MM.1S (cell line): ENCODE data around the gene SP6.

Experiments
- DNase-seq: peaks from one replicate; pipeline ENCODE4 v3.0.0-alpha.2; 2015
- H2AFZ ChIP-seq: fragments of 300-600 bp; sonication (generic); 2 replicates; pipeline ENCODE4 v1.6.0; 2016; ENCODE audit warnings: antibody characterized with exemption, low read length
- H3F3A ChIP-seq: fragments of 300-600 bp; sonication (generic); 2 replicates; pipeline ENCODE4 v1.6.1; 2016; ENCODE audit warnings: mild to moderate bottlenecking, antibody characterized with exemption, low read length, moderate library complexity, mixed read lengths; ENCODE audit not compliant: insufficient read depth
- H3K27ac ChIP-seq: fragments of 300-600 bp; sonication (generic); 2 replicates; pipeline ENCODE4 v1.5.1; 2016; ENCODE audit warnings: mild to moderate bottlenecking, low read length
- H3K27me3 ChIP-seq: fragments of 300-600 bp; sonication (generic); replicated peaks from 2 replicates; pipeline ENCODE4 v1.6.0; 2016; ENCODE audit warnings: low read length; ENCODE audit not compliant: insufficient read depth
- H3K36me3 ChIP-seq: fragments of 300-600 bp; sonication (generic); replicated peaks from 2 replicates; pipeline ENCODE4 v1.6.1; 2016; ENCODE audit warnings: mild to moderate bottlenecking, low read length, mixed read lengths; ENCODE audit not compliant: insufficient read depth
- H3K4me1 ChIP-seq: fragments of 300-600 bp; sonication (generic); 2 replicates; pipeline ENCODE4 v1.6.1; 2016; ENCODE audit warnings: low read length, mixed read lengths
- H3K4me2 ChIP-seq: fragments of 300-600 bp; sonication (generic); 2 replicates; pipeline ENCODE4 v1.6.0; 2016; ENCODE audit warnings: low read depth, low read length
- H3K4me3 ChIP-seq: fragments of 300-600 bp; sonication (generic); 2 replicates; pipeline ENCODE4 v1.5.1; 2016; ENCODE audit warnings: low read length, mixed read lengths
- H3K79me2 ChIP-seq: fragments of 300-600 bp; sonication (generic); 2 replicates; pipeline ENCODE4 v1.6.1; 2016; ENCODE audit warnings: mixed run types, low read length, mixed read lengths
- H3K9ac ChIP-seq: fragments of 300-600 bp; sonication (generic); 2 replicates; pipeline ENCODE4 v1.6.1; 2016; ENCODE audit warnings: low read length, mixed read lengths
- H3K9me2 ChIP-seq: fragments of 300-600 bp; sonication (generic); replicated peaks from 2 replicates; pipeline ENCODE4 v1.6.1; 2016; ENCODE audit warnings: mild to moderate bottlenecking, low read length, mixed read lengths; ENCODE audit not compliant: insufficient read depth
- H3K9me3 ChIP-seq: fragments of 300-600 bp; sonication (generic); replicated peaks from 2 replicates; pipeline ENCODE4 v1.6.1; 2016; ENCODE audit warnings: mild to moderate bottlenecking, low read length, mixed read lengths; ENCODE audit not compliant: insufficient read depth
- H4K20me1 ChIP-seq: fragments of 300-600 bp; sonication (generic); 2 replicates; pipeline ENCODE4 v1.6.1; 2016; ENCODE audit warnings: mild to moderate bottlenecking, low read length, moderate library complexity, mixed read lengths; ENCODE audit not compliant: insufficient read depth
- EZH2 ChIP-seq: fragments of 300-600 bp; sonication (generic); optimal IDR thresholded peaks from 2 replicates; pipeline ENCODE3; 2017; ENCODE audit warnings: low read depth, mild to moderate bottlenecking, antibody characterized with exemption, low read length, mixed read lengths
- EZH2phosphoT487 ChIP-seq: fragments of 300-600 bp; sonication (generic); IDR thresholded peaks from 2 replicates; pipeline ENCODE4 v1.6.1; 2018; ENCODE audit warnings: antibody characterized with exemption, low read length
- TF ChIP-seq, protein P1 (sequence below): fragments of 300-600 bp; sonication (generic); IDR thresholded peaks from 2 replicates; pipeline ENCODE4 v1.5.1; 2016; ENCODE audit warnings: antibody characterized with exemption, low read length, mixed read lengths

The SP6 gene

DNA sequence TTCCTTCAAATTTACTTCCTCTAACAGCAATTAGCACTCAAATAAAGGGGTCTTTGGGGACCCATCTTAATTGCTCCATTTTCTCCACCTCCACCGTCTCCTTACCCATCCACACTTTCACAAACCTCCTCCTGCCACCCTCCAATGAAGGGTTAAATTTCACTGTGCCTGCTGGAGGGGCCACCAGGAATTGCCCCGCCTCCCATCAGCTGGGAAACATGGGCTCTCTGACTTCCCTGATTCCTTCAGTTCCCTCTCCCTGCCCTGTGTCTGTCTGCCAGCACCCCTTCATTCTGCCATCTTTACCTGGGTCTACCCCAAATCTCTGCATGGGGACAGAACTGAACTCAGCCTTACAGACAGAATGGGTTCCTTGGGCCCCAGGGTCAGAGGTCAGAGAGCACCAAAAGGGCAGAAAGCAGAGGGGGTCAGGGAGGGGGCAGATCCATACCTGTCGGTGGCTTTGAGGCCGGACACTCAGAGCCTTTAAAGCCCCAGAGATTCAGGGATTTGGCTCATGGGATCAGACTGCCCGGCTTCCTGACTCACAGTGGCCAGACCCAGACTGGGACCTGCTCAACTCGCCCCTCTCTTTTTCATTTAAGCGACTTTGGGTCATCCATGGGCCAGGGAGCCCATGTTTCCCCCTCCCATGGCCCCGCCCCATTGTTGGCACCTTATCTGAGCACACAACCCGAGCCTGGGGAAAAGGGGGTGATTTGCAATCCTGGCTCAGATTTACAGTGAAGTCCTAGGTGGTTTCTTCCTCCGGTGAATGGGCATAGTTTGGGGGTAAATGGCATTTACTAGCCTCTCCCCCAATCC is 27.5 kb upstream of the SP6 start:
- no peak overlapping the region for H2AFZ ChIP-seq
- H3K9me3 ChIP-seq, result no peaks in the 10 kb centered on the region
- H3K9ac ChIP-seq, result no peak overlapping the region
- no peaks in the 10 kb centered on the region for H3K4me1 ChIP-seq
- H3K27ac ChIP-seq, result no peak overlapping the region
- no peaks in the 10 kb centered on the region for H3F3A ChIP-seq
- H3K4me3 ChIP-seq, result no peak overlapping the region
- H3K36me3 ChIP-seq, result no peaks in the 10 kb centered on the region
- no peaks in the 10 kb centered on the region for H4K20me1 ChIP-seq
- H3K27me3 ChIP-seq, result peaks cover 76% of the 10 kb centered on the region
- no peaks in the 10 kb centered on the region for H3K9me2 ChIP-seq
- DNase-seq, result no peak
- no peak for TF ChIP-seq EZH2
- TF ChIP-seq, protein P1, sequence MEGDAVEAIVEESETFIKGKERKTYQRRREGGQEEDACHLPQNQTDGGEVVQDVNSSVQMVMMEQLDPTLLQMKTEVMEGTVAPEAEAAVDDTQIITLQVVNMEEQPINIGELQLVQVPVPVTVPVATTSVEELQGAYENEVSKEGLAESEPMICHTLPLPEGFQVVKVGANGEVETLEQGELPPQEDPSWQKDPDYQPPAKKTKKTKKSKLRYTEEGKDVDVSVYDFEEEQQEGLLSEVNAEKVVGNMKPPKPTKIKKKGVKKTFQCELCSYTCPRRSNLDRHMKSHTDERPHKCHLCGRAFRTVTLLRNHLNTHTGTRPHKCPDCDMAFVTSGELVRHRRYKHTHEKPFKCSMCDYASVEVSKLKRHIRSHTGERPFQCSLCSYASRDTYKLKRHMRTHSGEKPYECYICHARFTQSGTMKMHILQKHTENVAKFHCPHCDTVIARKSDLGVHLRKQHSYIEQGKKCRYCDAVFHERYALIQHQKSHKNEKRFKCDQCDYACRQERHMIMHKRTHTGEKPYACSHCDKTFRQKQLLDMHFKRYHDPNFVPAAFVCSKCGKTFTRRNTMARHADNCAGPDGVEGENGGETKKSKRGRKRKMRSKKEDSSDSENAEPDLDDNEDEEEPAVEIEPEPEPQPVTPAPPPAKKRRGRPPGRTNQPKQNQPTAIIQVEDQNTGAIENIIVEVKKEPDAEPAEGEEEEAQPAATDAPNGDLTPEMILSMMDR, result no peak
- TF ChIP-seq EZH2phosphoT487, result no peak
- no peak overlapping the region for H3K4me2 ChIP-seq
- no peaks in the 10 kb centered on the region for H3K79me2 ChIP-seq

DNA sequence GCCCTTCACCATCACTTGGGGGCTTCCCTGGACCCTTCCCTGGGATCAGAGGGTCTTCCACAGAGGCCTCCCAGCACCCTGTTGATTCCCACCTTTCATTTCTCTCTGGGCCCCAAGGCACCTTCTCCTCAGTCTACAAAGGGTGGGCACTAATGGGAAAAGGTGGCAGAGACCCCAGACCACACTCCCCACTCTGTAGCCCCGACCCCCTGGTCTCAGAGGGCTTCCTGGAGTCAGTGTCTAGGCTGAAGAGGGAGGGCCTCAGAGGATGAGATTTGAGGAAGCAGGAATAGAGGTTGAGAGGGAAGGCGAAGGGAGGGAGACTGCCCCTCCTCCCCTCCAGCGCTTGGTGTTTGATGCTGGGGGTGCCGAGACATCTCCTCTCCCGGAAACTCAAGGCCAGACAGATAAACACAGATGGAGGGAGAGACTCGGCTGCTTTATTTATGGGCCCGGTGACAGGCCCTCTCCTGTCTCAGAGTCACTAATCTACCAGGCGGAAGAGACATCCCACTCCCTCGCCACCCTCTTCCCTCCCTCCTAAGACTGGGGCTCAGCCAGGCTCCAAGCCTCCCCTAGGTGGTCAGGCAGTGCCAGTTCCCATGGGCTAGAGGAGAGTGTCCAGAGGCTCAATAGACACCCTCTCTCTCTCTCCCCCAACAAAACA is 26.5 kb upstream of the SP6 start:
- Histone ChIP-seq H3K79me2 (no peaks in the 10 kb centered on the region), H3K36me3 (no peaks in the 10 kb centered on the region), H2AFZ (no peak overlapping the region), H3K9ac (no peak overlapping the region), H3K9me2 (no peaks in the 10 kb centered on the region), H3F3A (no peaks in the 10 kb centered on the region), H3K4me1 (no peaks in the 10 kb centered on the region), H3K27me3 (peaks cover 85% of the 10 kb centered on the region), H3K4me2 (no peak overlapping the region), H3K9me3 (no peaks in the 10 kb centered on the region), H3K27ac (no peak overlapping the region), H4K20me1 (no peaks in the 10 kb centered on the region), H3K4me3 (no peak overlapping the region)
- no peak for DNase-seq
- TF ChIP-seq EZH2 (no peak), EZH2phosphoT487 (no peak)
- TF ChIP-seq, protein P1, result no peak

DNA sequence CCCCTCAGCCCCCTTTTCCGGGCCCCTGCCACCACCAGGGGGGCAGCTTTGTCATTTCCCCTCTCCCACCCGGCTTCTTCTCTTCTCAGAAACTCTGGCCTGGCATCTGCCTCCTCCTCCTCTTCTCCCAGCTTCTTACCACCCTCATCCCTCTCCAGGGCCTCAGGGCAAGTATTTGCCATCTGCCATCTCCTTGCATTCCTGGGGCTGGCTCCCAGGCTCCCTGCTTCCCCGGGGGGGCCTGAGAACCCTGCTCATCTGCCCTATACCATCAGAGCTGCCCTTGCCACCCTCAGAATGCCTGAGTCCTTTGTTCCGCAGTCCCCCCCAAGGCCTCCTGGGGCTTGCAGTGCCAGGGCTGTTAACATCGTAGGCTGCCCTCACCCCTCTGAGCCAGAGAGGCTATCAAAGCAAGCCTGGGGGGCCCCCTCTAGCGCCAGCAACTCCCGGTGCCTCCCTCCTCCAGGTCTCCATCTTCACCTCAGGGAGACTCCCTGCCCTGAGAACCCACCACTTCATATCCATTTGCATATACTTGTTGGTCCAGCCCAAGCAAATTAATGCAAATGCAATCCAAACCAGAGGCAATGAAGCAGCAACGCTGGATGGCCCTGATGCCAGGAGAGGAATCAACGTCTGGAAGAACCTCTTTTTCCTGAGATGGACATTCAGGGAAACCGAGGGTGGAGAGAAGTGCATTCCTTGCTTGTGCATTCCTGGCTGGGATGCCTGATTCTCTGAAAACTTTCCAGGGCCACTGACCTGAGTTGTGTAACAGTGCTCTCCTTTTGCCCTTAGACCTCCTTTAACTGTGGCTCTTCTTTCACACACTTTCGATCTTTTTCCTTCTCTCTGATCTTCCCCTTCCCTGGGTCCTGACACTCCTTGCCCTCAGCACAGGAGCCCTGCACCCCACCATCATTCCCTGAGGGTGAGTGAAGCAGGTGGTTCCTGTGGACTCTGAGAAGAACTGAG is 24.3 kb upstream of the SP6 start:
- TF ChIP-seq EZH2 (no peak), EZH2phosphoT487 (no peak)
- TF ChIP-seq, protein P1, result no peak
- Histone ChIP-seq H3K4me2 (no peak overlapping the region), H3K9me3 (no peaks in the 10 kb centered on the region), H3K27me3 (peaks cover 93% of the 10 kb centered on the region), H3K4me1 (no peaks in the 10 kb centered on the region), H3K79me2 (no peaks in the 10 kb centered on the region), H3K36me3 (no peaks in the 10 kb centered on the region), H3K9me2 (no peaks in the 10 kb centered on the region), H3K27ac (no peak overlapping the region), H3K4me3 (no peak overlapping the region), H4K20me1 (no peaks in the 10 kb centered on the region), H3F3A (no peaks in the 10 kb centered on the region), H3K9ac (no peak overlapping the region), H2AFZ (no peak overlapping the region)
- DNase-seq, result no peak
